Liver (tissue), 3 donors: ENCODE data around the gene EXOC4.

Experiments used
- CTCF ChIP-seq: fragments of 150-350 bp; IDR thresholded peaks from 2 replicates; pipeline ENCODE4 v1.5.1; 2017; ENCODE audit warnings: improper control_type of control experiment, low read depth, low read length; ENCODE audit not compliant: missing input control
- GABPA ChIP-seq, 2 donors: IDR thresholded peaks in 1 of 2; conservative IDR thresholded peaks in 1 of 2; 2 replicates each; pipeline ENCODE4 v1.6.1; 2016; ENCODE audit warnings: antibody characterized with exemption in 2 of 2, mild to moderate bottlenecking in 1 of 2, moderate library complexity in 1 of 2
- JUND ChIP-seq, 2 donors: IDR thresholded peaks; 2 replicates each; pipeline ENCODE4 v1.6.1; 2016; ENCODE audit warnings: antibody characterized with exemption in 2 of 2
- NR2F2 ChIP-seq: IDR thresholded peaks from 2 replicates; pipeline ENCODE4 v1.6.1; 2016; ENCODE audit warnings: antibody characterized with exemption
- RAD21 ChIP-seq, 2 donors: IDR thresholded peaks; 2 replicates each; pipeline ENCODE4 v1.6.1; 2016; ENCODE audit warnings: antibody characterized with exemption in 2 of 2, mild to moderate bottlenecking in 2 of 2
- REST ChIP-seq: IDR thresholded peaks from 2 replicates; pipeline ENCODE4 v1.6.1; 2016; ENCODE audit warnings: antibody characterized with exemption, mild to moderate bottlenecking
- SP1 ChIP-seq: IDR thresholded peaks from 2 replicates; pipeline ENCODE4 v1.6.1; 2018; ENCODE audit warnings: antibody characterized with exemption, mild to moderate bottlenecking
- TAF1 ChIP-seq: conservative IDR thresholded peaks from 2 replicates; pipeline ENCODE4 v1.6.1; 2016; ENCODE audit warnings: antibody characterized with exemption, mild to moderate bottlenecking
- YY1 ChIP-seq: IDR thresholded peaks from 2 replicates; pipeline ENCODE4 v1.6.1; 2016; ENCODE audit warnings: antibody characterized with exemption, mild to moderate bottlenecking
- ZBTB33 ChIP-seq: IDR thresholded peaks from 2 replicates; pipeline ENCODE4 v1.6.1; 2016; ENCODE audit warnings: antibody characterized with exemption
- TF ChIP-seq, protein P1 (sequence below): IDR thresholded peaks from 2 replicates; pipeline ENCODE4 v1.6.1; 2016; ENCODE audit warnings: antibody characterized with exemption
- donor health status: healthy.
- donor health status: healthy.

DNA sequence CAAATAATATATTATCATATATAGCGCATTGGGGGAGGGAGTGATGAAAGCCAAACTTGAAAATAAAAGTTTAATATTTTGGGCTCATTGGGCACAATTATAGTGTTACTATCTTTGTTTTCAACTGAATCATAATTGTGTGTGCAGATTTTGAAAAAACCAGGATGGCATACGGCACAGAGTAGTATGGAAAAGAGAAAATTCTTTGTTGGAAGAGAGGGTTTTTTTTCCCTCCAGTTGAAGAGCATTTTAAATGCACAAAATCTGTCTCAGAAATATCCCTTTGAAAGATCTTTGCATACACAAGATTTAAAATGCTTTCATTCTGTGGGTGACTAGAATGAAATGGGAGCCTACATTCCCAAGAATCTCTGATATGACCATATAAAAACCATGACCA, 269.6 kb downstream of the EXOC4 start:
- TF ChIP-seq CTCF (no peak), NR2F2 (no peak), TAF1 (no peak), JUND (IDR thresholded peaks at IDR 0.05) (no peak), REST (no peak), RAD21 (IDR thresholded peaks at IDR 0.05) (no peak), YY1 (no peak), SP1 (no peak), GABPA (IDR thresholded peaks at IDR 0.05 in 1 of 2, conservative IDR thresholded peaks at IDR 0.05 in 1 of 2) (no peak), ZBTB33 (no peak)
- TF ChIP-seq, protein P1, sequence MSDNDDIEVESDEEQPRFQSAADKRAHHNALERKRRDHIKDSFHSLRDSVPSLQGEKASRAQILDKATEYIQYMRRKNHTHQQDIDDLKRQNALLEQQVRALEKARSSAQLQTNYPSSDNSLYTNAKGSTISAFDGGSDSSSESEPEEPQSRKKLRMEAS = no peak
